ENCODE measurements around the gene MTA3. TPM values are rescaled to one million over a fixed set of nuclear protein-coding genes. Genes with fewer than 3 reads are reported as not detected.

MTA3 gene
- total and polyA plus RNA-seq, 2 of the 8 experiments (the other 6 are each of a cell fraction or from before 2014, with no cell fraction given), result 125 to 184 TPM

DNA sequence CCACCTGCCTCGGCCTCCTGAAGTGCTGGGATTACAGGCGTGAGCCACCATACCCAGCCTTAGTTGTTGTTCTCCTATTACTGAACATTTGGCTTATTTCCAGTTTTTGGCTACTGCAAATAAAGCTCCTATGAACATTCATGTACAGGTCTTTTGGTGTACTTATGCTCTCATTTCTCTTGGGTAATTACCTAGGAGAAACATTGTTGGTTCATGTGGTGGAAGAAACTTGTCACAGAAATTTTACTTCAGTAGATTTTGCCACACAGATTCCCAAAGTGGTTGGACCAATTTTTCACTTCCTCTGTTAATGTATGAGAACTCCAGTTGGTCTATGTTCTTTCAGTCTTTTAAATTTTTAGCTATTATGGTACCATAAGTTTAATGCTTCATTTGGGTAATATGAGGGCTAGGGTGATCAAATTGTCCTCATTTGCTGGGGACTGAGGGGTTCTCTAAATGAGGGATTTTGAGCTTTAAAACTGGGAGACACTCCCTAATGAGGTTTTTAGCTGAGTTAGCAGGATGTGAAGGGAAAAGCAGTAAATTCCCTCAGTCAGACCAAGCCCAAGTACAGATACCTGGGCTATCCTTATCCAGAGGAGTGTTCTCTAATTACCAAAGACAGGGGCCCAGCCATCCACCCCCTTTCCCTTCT is 33.9 kb downstream of the MTA3 start:
- H3K23ac ChIP-seq (ENCODE audit: insufficient read length), result no peak overlapping the region
- H2BK20ac ChIP-seq (ENCODE audit: low read length), result no peak overlapping the region
- no peak overlapping the region for H3K27ac ChIP-seq (ENCODE audit: low read depth, low read length)
- no peak overlapping the region for H3K18ac ChIP-seq (ENCODE audit: extremely low read depth, low read length)
- peaks cover 0 to 37% (median 3%) of the 10 kb centered on the region in 4 experiments; a peak in 4 of 8 replicates for H3K36me3 ChIP-seq (ENCODE audit: control insufficient read depth in 2 of 4, insufficient read depth in 4 of 4, low read length in 3 of 4)
- 83% methylated on average over 2 of the region's 2 CpGs; no CpG with 5 or more reads in 1 of the 2 experiments for WGBS, 2 experiments (ENCODE audit: extremely low coverage in 1 of 2, insufficient coverage in 1 of 2, insufficient read length in 1 of 2, insufficient replicate concordance in 2 of 2, low coverage in 1 of 2, low lambda C conversion rate in 2 of 2, missing lambda C conversion rate in 1 of 2)
- FAIRE-seq (no peak), DNase-seq (ENCODE audit: low read depth in 1 of 2, low spot score in 2 of 2) (no peak)
- no peak overlapping the region for H4K8ac ChIP-seq (ENCODE audit: extremely low read depth, insufficient read depth, low read length)
- H3K9me3 ChIP-seq (ENCODE audit: insufficient read depth in 2 of 2, low read depth in 1 of 2, low read length in 1 of 2), result no peaks in the 10 kb centered on the region; a peak in 1 of 4 replicates
- H3K79me2 ChIP-seq (ENCODE audit: control insufficient read depth in 1 of 2, insufficient read depth in 2 of 2, low read length in 2 of 2), result peaks cover 11 to 70% of the 10 kb centered on the region in 2 experiments
- H3K14ac ChIP-seq (ENCODE audit: insufficient read length), result no peak overlapping the region
- H2BK5ac ChIP-seq (ENCODE audit: low read depth, low read length), result no peak overlapping the region
- H2BK12ac ChIP-seq (ENCODE audit: low read depth, low read length), result no peak overlapping the region
- no peak overlapping the region for H3K56ac ChIP-seq (replicated peaks; ENCODE audit: insufficient read length, low read depth, low read length)
- ChIA-PET POLR2A (ENCODE audit: partially characterized antibody) (interaction anchor here (0.8 to 2.1 kb wide), 8 partner anchors 10 to 47 kb away, joined by 3 to 9 read pairs (median 4); no protein-coding TSS in a partner anchor), CTCF (ENCODE audit: partially characterized antibody) (interaction anchor here (0.6 to 2.3 kb wide), 3 partner anchors 61 to 146 kb away, joined by 3 to 8 read pairs (median 4); no protein-coding TSS in a partner anchor)
- H3K4me2 ChIP-seq (ENCODE audit: insufficient read depth in 1 of 2, low read depth in 2 of 2, low read length in 2 of 2), result no peak overlapping the region
- no peaks in the 10 kb centered on the region for H3K23me2 ChIP-seq (ENCODE audit: low read depth, low read length)
- H2AK5ac ChIP-seq (ENCODE audit: low read depth, low read length), result no peak overlapping the region
- no peak overlapping the region for H4K5ac ChIP-seq (ENCODE audit: insufficient read length, low read depth, low read length)
- H3K79me1 ChIP-seq (ENCODE audit: low read depth, low read length), result no peaks in the 10 kb centered on the region; the same call in none of the 2 replicates
- H2AFZ ChIP-seq (ENCODE audit: low read length), result no peak overlapping the region
- peaks cover 0 to 4% (median 0%) of the 10 kb centered on the region in 4 experiments; a peak in 1 of 7 replicates for H3K4me1 ChIP-seq (replicated peaks in 1 of 4; ENCODE audit: control insufficient read depth in 3 of 4, insufficient read depth in 4 of 4, low read length in 3 of 4)
- H3K27me3 ChIP-seq (replicated peaks in 1 of 4; ENCODE audit: control insufficient read depth in 3 of 4, extremely low read depth in 1 of 4, insufficient read depth in 3 of 4, low read length in 3 of 4), result no peaks in the 10 kb centered on the region
- H3K4me3 ChIP-seq (ENCODE audit: extremely low read depth in 1 of 4, insufficient read depth in 2 of 4, low read depth in 3 of 4, low read length in 4 of 4), result no peak overlapping the region
- TF ChIP-seq SP1 (IDR thresholded peaks at IDR 0.05; ENCODE audit: low read depth, low read length) (no peak), MAFK (IDR thresholded peaks at IDR 0.05; ENCODE audit: low read depth, low read length) (peak; percentile 48; the same call in 1 of the 2 replicates)
- peaks cover 3 to 4% of the 10 kb centered on the region in 2 experiments for H4K20me1 ChIP-seq (replicated peaks in 1 of 2; ENCODE audit: control insufficient read depth in 1 of 2, insufficient read depth in 2 of 2, low read length in 2 of 2)
- no peak overlapping the region for H3K9ac ChIP-seq (replicated peaks in 1 of 4; ENCODE audit: extremely low read depth in 1 of 4, low read depth in 3 of 4, low read length in 3 of 4)
- no peak overlapping the region for H4K91ac ChIP-seq (replicated peaks; ENCODE audit: insufficient read length, low read length)
- no peak overlapping the region for H2BK120ac ChIP-seq (replicated peaks; ENCODE audit: low read depth, low read length)
- H3K4ac ChIP-seq (replicated peaks; ENCODE audit: insufficient read length, low read depth, low read length), result no peak overlapping the region
- no peak overlapping the region for H2BK15ac ChIP-seq (ENCODE audit: low read length)

All from H1 (cell line).